NCI-H128 (cell line): ENCODE measurements around the gene BEGAIN.

Experiments
- DNase-seq: peaks from one replicate; lab custom pipeline; 2025; ENCODE audit not compliant: unreplicated experiment; lab: John Stamatoyannopoulos, UW

BEGAIN gene

DNA sequence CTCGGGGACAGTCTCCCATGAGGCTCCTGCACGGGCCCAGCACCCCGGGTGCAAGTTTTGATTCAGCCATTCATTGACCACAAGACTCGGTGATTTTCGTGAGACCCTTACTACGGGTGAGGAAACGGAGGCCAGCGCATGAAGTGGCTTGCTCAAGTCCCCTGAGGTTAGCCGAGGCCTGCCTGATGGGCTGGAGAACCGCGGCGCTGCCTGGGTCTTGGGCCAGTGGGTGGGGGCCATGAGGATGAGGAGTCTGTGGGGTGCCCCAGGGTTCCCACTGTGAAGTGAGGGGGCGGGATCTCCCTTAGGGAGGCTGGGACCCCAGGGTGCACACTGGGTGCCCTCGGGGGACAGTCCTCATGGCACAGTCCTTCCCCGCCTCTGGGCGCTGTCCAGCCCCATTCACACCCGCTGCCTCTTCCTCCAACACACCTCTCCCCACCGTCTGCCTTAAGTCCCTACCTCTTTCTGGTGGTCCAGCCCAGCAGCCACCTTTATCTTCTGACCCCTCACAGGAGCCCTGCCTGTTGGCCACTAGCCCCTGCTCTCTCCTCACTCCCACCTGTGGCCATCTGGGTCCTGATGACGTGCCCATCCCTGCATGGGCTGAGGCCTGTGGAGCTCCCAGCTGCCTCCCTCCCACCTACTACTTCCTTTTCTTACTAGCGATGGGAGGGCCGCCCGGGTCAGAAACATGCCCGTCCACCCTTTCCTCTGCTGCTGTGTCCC lies 16.3 kb downstream of the BEGAIN start:
- DNase-seq, result no peak

DNA sequence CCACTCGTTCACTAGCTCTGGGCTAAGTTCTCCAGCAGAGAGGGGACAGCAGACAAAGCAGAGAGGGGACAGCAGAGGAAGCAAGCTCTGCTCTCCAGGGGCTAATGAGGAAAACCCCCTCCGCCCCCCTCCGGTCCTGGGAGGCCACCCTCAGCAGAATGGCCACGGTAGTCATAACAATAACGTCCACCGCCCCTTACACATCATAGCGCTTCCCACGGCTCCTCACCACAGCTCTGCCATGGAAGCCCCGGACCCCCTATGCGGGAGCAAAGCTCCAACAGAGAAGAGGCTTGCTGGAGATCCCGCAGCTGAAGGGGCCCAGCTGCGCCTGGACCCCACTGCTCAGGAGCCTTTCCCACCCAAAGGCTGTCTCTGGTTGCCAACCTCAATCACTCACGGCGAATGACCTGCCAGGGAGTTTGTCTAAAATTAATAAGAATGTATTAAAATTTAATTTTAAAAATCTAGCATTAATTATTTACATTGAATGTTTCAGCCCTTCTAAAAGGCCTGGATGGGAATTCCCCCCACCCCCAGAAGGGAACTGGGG lies 17.4 kb downstream of the BEGAIN start:
- no peak for DNase-seq

DNA sequence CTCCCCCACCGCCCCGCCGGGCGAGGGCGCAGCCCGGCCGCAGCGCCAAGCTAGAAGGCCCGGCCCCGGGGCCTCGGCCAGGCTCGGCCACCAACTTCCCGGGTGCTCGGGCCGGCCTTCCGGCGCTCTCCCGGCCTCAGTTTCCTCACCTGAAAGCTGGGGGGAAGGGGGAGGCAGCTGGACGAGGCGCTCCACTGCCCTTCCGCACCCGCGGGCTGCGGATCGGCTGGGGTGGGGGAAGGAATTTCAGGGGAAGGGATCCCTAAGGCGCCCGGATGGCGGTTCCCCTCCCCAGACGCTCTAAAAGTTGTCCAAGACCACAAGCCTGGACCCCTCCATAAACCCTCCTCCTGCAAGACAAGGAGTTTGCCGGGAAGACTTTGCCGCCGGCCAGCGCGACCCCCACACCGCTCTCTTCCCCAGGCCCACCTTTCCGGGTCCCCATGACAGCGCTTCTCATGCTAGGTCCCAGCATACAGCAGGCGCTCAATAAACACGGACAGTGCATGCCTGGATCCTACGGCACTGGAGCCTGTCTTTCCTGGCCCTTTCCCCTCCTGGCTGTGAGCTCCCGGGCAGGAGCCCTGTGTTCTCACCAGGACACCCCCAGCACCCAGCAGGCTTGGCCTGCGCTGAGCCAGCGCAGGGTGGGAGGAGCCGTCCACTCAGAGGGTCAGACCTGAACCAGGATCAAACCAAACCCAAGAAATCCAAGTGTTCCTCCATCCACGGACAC lies 18.1 kb downstream of the BEGAIN start:
- no peak for DNase-seq

DNA sequence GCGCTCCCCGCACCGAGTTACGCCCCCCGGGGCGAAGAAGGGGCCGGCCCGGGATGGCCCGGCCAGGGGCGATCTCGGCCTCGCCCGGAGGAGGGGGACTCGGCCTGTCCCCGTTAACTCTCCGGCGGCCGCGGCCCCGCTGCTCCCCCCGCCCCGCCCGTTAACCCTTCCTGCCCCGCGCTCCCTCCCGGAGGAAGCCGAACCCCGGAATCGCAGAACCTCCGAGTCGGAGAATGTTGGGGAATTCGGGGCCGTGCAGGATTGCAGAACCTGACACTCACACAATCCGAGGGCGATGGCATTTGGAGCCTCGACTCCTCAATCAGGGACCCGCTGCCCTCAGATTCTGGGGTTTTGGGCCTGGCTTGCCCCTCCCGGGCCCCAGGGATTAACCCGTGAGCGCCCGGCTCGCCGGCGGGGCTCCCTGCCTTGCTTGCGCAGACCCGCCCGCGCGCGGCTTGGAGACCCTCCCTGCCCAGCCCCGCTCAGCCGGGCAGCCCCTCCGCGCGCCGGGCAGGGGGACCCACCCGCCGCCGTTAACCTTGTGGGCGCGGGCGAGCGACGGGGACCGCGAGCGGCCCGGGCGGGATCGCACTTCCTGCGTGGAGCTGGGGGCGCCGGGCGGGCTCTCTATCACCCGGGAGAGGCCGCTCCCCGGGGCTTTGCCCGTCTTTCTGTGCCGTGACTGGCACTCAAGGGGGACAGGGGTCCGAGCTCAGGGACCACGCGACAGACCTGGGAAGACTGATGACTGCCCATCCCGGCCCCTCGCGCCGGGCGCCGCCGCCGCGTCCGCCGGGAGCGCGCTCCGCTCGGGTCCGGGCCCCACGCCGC lies 18.8 kb downstream of the BEGAIN start:
- no peak for DNase-seq

DNA sequence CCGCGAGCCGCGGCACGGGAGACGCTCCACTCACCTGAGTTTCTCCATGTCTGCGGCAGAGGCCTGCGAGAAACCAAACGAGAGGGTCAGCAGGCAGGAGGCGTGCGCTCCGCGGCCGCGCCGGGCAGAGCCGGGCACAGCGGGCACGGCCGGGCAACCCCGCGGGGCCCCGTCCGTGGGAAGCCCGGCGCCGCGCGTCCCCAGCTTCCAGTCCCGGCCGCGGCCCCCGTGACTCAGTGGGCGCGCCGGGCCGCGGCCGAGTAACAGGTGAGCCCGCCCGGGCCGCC lies 19.4 kb downstream of the BEGAIN start:
- DNase-seq, result no peak

DNA sequence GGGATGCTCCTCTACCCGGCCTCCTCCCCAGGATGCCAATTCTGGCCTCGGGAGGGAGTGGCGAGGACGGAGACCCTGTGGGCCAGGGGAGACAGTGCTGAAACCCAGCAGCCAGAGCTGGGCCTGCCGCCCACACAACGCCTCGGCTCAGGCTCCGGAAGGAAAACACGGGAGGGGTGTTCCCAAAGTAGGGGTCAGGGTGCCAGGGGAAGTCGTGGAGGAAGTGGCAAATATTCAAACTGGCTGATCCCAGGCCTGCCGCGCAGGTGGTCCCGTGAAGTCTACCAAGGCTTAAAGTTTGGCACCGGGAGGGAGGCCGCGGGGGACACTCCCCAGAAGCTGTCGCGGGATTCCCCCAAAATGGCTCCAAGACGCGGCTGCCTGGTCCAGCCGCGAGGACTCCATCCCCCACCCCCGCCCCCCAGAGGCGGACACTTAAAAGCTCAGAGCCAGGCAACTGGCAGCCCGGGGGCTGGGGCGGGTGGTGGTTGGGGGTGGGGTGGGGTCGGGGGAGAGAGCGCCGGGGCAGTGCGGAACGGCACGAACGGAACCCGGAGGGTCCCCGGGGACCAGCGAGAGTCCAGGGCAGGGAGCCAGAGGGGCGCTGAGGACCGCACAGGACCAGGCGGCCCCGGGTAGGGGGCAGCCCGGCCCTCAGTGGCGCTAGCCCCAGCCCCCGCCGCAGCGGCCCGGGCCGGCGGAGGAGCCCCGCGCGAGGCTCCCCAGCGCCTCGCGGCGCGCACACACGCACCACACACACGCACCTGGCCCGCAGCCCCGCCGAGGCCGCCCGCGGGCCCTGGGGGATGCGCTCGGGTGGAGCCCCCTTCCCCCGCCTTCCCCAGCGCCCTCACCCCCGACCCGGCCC lies 20.0 kb downstream of the BEGAIN start:
- no peak for DNase-seq

DNA sequence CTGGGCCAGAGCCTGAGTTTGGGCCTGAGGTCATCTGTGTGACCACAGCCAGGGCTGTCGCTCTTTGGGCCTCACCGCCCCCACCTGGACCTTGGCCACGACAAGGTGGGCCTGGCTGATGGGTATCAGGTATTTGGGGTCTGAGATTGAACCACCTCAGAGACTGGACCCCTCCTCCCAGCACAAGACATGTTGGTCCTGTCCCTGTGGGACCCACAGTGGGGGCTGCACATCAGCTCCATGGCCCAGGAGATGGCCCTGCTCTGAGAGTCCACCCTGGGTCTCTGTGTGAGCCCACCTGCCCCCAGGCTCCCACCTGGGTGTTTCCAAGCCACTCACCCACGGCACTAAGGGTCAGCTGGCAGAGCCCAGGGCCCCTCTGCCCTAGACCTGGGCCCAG lies 20.6 kb downstream of the BEGAIN start:
- DNase-seq, result no peak

DNA sequence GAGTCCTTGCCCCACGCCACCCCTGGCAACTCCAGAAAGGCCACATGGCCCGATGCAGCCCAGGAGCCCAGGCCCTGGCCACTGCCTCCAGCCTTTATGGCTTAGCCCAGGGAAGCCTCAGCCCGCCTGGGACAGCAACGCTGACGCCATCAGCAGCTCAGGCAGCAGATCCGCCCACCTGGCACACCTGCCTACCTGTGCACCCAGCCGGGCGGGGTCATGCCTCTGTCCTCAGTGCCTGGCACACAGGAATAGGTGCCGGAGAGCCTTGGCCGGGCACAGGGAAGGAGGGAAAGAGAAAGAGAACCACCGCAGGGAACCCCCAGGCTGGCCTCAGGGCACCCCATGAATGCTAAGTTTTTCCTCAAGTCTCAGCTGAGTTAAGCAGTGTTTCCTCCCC lies 21.1 kb downstream of the BEGAIN start:
- no peak for DNase-seq

DNA sequence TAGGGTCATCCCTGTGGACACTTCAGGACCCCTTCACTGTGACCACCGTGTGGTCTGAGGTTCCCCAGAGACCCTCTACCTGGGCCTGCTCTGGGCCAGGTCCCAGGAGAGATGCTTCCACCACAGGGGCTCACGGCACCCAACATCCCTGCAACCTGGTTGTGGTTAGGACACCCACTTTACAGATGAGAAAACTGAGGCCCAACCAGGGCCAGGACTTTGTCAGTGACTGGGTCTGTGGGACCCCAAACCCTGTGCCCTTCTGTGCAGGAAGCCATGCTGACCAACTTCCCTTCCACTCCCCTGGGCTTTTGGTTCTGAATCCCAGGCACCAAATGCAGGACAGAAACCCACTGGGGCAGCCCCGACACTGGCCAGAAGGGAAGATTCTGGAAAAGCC lies 21.6 kb downstream of the BEGAIN start:
- no peak for DNase-seq

DNA sequence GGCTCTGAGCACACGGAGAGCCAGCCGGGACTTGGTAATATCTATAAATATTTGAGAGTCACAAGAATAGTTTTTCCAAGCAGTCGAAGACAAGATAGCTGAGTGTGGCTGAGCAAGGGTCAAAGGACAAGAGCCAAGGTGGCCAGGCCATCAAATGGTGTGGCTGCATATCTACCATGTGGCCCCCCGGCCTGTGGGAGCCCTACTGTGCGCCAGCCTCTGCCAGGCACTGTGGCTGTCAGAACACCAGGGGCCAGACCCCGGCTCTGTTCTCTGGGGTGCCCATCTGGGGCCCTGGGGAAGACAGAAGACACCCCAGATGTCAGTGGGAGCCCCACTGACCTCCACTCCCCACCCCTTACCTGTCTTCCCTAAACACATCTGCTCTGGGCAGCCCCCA lies 22.7 kb downstream of the BEGAIN start:
- DNase-seq, result no peak

DNA sequence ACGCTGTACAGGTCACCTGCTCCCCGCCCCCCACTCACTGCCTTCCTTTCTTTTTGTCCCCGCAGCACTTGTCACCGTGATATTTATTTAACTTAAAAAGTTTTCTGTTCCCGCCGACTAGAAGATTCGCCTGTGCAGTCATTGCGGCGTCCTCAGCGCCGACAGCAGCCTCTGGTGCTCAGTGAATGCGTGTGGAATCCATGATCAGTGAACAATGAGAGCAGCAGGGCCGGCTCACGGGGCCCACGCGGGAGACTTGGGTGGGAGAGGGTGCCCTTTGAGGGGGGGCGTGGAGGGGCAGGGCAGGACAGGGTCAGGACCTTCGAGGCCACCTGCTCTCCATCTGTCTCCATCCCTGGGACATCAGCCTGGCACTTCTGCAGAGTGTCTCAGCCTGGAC lies 24.5 kb downstream of the BEGAIN start:
- no peak for DNase-seq

DNA sequence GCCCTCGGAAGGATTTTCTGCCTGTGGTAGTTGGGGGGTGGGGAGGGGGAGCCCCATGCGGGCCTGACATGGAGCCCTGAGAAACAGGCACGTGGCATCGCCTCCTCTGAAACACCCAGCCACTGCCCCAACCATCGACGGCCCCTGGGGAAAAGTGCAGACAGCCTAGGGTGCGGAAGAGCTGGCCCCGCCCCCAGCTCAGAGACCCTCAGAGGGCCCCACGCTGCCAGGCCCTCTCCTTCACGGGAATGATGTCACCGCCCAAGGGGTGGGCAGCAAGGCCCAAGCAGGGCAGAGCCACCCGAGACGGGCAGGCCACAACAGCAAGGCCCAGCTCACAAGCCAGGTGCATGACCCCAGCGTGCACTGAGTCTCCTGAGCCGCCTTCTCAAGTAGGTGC lies 26.2 kb downstream of the BEGAIN start:
- DNase-seq, result no peak

DNA sequence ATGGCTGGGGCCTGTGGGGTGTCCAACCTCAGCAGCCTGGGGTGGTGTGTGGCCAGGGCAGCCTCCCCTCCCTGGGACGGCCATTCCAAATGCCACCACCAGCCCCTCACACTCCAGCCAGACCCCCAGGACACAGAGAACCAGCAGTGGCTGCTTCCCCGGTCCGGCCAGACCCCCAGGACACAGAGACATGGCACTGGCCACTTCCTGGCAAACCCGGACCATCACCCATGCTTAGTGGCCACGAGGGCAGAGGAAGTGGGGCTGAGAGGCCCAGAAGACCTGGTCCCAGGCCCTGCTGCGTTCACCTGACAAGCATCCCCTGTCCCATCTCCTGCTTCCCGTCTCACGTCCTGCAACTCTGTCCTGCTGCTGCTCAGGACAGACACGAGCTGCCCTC lies 26.7 kb downstream of the BEGAIN start:
- DNase-seq, result no peak

DNA sequence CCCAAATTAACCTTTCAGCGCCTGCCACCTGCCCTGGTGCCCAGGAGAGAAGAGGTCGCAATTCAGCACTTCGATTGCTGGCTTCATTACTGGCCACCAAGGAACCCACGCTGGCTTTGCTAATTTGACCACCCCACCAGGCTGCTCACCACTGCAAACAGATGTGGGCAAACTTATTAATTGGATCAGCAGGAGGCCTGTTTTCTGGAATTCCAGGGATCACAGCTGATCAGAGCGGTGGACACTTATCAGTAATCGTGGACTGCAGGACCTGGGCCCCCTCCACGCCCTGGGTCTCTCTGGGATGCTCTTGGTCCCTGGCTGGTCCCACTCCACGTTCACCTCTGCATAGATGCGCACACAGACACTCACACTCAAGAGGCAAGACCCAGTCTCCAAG lies 27.8 kb downstream of the BEGAIN start:
- DNase-seq, result no peak

DNA sequence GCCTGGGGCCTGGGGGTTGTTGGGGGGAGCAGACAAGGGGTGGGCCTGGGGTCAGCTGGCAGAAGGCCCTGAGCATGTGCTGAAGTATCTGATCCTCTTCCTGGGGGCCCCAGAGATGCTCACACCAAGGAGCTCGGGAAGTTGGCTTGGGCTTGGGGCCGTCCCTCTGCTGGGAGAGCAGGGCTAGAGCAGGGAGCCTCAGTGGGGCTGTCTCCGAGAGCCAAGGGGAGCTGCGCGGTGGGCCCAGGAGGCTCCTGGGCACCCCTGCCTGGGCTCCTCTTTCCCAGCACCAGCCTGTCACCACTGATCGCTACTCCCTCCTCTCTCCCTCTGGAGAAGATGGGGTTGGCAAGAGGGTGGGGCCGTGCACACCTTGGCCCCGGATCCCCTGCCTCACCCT lies 28.3 kb downstream of the BEGAIN start:
- DNase-seq, result no peak

DNA sequence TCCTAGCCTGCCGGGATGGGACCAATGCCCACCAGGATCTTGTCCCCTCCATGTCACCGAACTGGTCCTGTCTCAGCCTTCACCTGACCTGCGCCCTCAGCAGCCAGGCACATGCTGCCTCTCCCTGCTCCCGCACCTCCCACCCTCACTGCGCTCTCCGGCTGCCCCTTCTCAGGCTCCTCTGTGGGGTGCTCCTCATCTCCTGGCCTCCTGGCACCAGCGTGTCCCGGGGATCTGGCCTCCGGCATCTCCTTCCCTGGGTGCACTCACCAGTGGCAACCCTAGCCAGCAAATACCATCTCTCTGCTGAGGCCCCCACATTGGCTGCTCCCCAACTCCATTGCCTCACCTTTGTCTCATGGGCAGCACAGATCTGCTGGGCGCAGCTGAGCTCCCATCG lies 29.0 kb downstream of the BEGAIN start:
- DNase-seq, result no peak

DNA sequence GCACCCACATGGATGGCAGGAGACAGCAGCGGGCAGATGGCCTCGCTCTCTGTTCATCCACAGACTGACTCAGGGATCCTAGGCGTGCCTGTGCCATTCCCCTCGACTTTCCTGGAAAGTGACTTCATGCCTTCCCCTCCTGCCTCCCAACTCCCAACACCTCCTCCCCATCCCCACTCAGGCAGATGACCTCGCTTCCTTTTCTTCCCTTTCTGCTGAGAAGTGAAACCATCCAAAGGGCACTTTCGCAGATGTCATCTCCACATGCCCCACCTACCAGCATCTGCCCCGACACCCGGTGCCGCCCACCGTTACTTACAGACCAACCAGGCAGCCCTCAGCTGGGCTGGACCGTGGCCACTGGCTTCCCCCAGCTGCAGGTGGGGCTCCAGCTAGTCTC lies 29.6 kb downstream of the BEGAIN start:
- DNase-seq, result no peak

DNA sequence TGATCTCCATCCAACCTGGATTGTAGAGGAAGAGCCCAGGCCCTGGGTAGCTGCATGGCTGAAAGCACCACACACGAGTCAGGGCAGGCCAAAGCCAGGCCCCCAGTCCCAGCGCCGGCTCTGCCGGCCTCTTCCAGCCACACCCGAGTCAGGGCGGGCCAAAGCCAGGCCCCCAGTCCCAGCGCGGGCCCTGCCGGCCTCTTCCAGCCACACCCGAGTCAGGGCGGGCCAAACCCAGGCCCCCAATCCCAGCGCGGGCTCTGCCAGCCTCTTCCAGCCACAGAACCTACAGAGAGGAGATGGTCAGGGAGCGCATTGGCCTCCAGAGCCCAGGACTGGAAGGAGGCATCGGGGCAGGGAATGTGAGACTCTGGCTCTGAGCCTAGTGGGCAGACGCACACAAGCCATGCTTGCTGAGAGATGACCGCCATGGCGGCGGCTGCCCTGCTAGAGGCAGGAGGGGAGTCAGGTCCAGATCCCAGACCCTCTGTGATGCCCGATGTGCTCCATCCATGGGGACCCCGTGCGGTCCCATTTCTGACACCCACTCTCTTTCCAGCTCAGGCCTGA lies 30.2 kb downstream of the BEGAIN start:
- no peak for DNase-seq

DNA sequence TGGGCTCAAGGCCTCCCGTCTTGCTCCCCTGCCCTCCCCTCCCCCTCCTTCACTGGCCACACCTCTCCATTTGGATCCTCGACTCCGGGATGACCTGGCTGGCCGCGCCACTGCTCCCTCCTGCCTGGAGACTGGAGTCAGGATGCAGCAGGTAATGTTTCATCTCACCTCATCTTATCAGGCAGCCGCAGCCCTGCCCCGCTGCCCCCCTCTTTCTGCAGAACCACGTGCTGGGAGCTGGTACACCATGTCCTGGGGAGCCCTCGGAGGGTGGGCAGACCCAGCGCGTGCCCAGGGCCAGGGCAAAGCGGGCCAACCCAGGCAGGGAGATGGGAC lies 31.1 kb downstream of the BEGAIN start:
- no peak for DNase-seq

DNA sequence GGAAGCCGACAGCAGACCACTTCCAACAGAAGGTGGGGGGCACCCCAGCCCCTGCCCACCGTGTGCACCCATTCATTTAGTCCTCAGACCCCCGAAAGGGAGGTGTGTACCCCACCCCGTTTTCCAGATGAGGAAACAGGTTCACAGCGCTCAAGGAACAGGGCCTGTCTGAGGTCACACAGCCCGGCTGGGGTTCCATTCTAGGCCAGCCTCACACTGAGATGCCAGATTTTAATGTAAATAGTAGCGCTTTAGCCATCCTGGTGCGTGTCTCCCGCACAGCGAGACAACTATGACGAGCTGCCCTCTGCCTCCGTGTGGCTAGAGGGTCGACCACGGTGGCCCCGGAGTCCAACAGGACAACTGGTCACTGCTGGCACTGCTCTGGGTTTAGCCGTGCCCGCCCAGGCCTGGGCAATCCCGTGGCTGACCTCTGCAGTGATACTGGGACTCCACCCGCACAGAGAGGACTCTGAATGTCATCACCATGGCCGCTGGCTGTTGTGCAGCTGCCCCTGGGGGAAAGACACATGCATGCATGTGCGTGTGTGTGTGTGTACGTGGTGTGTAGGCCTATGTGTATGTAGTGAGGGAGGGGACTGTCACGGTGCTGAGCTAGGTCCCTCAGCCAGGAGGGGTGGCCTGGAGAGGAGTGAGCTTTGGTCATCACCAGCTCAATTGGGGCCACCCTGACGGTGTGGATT lies 31.6 kb downstream of the BEGAIN start:
- DNase-seq, result no peak
